ENCODE results near the gene OR10R2. TPM values are rescaled to one million over a fixed set of nuclear protein-coding genes. Genes with fewer than 3 reads are reported as not detected.

Gene OR10R2
- total RNA-seq, 1 donor from 2014 or later: not detected

DNA sequence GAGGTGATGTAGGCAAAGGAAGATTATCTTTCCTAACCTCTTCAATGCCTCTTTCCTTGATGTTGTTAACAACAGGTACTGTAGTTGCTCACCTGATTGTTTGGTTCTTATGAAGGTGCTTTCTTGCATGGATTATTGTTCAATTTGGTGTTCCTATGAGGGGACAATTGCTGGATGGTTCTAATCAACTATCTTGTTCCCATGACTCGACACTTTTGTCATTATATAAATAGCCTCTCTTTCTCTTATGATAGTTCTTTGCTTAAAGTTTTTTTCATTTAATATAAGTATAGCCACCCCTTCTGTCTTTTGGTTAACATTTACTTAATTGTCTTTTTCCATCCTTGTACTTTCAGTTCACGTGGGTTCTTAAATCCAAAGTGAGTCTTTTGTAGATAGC lies 35.5 kb downstream of the OR10R2 start:
- peaks cover 1% of the 10 kb centered on the region for H3K9me3 Mint-ChIP-seq (ENCODE audit: low read depth)
- no peak overlapping the region for H3K27ac Mint-ChIP-seq
- H3K4me1 Mint-ChIP-seq (ENCODE audit: low read depth): no peaks in the 10 kb centered on the region
- no peaks in the 10 kb centered on the region for H3K27me3 Mint-ChIP-seq
- H3K36me3 Mint-ChIP-seq (ENCODE audit: insufficient read depth): no peaks in the 10 kb centered on the region
- H3K4me3 Mint-ChIP-seq (ENCODE audit: low read depth): no peak overlapping the region
- TF ChIP-seq, protein P1, sequence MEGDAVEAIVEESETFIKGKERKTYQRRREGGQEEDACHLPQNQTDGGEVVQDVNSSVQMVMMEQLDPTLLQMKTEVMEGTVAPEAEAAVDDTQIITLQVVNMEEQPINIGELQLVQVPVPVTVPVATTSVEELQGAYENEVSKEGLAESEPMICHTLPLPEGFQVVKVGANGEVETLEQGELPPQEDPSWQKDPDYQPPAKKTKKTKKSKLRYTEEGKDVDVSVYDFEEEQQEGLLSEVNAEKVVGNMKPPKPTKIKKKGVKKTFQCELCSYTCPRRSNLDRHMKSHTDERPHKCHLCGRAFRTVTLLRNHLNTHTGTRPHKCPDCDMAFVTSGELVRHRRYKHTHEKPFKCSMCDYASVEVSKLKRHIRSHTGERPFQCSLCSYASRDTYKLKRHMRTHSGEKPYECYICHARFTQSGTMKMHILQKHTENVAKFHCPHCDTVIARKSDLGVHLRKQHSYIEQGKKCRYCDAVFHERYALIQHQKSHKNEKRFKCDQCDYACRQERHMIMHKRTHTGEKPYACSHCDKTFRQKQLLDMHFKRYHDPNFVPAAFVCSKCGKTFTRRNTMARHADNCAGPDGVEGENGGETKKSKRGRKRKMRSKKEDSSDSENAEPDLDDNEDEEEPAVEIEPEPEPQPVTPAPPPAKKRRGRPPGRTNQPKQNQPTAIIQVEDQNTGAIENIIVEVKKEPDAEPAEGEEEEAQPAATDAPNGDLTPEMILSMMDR (IDR thresholded peaks at IDR 0.05; ENCODE audit: unreplicated experiment): no peak
- no peak for DNase-seq (ENCODE audit: low spot score, unreplicated experiment)

DNA sequence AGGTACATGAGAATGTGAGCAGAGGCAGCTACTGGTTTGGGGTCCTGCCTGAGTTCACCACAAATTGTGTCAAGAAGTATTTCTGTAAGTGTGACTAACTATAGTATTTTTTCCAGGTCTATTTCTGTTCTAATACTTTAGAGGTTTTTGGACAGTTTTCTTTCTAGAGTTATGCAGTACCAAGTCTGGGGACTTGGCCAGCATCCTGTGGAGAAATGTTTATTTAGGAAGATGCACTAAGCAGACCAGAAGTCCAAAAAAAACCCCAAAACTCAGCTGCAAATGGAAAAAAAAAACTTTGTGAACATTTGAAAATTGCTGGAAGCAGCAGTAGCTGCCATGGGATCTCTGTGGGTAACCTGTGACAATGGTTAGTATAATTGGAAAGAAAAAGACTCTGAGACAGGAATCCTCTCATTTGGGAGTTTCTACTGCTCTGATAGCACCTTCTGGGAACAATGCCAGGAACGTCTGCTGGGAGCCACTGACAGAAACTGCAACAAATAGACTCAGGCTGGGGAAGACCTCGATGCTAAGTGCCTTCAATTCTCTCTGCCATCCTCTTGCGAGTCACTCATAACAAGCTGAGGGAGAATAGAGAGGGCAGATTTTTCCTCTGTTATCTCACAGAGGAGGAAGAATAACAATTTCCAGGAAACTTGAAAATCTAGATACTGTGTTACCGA lies 37.6 kb downstream of the OR10R2 start:
- H3K27me3 Mint-ChIP-seq: no peaks in the 10 kb centered on the region
- H3K9me3 Mint-ChIP-seq (ENCODE audit: low read depth): no peaks in the 10 kb centered on the region
- no peak overlapping the region for H3K27ac Mint-ChIP-seq
- no peaks in the 10 kb centered on the region for H3K4me1 Mint-ChIP-seq (ENCODE audit: low read depth)
- DNase-seq (ENCODE audit: low spot score, unreplicated experiment): no peak
- no peak overlapping the region for H3K4me3 Mint-ChIP-seq (ENCODE audit: low read depth)
- TF ChIP-seq, protein P1 (IDR thresholded peaks at IDR 0.05; ENCODE audit: unreplicated experiment): no peak
- no peaks in the 10 kb centered on the region for H3K36me3 Mint-ChIP-seq (ENCODE audit: insufficient read depth)

DNA sequence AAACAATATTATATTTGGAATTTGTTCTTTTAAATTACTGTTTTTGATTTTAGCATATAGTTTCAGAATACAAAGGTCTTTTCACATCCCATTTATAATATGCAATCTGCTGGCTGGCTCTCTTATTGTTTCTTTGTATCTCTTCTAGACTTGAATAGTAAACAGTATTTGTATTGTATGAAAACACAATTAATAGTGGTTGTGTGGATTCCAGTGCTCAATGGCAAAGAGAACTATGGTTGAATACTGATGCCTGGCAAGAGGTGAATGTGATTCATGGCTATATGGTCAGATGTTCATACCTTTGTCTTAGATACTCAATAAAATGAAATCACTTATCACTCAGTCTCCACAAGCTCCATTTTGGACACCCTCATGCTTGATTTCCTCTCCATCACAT lies 44.9 kb downstream of the OR10R2 start:
- DNase-seq (ENCODE audit: low spot score, unreplicated experiment): no peak
- Mint-ChIP-seq H3K36me3 (ENCODE audit: insufficient read depth) (no peaks in the 10 kb centered on the region), H3K4me3 (ENCODE audit: low read depth) (no peak overlapping the region), H3K27ac (no peak overlapping the region), H3K4me1 (ENCODE audit: low read depth) (no peaks in the 10 kb centered on the region), H3K27me3 (no peaks in the 10 kb centered on the region), H3K9me3 (ENCODE audit: low read depth) (no peaks in the 10 kb centered on the region)
- TF ChIP-seq, protein P1 (IDR thresholded peaks at IDR 0.05; ENCODE audit: unreplicated experiment): no peak

DNA sequence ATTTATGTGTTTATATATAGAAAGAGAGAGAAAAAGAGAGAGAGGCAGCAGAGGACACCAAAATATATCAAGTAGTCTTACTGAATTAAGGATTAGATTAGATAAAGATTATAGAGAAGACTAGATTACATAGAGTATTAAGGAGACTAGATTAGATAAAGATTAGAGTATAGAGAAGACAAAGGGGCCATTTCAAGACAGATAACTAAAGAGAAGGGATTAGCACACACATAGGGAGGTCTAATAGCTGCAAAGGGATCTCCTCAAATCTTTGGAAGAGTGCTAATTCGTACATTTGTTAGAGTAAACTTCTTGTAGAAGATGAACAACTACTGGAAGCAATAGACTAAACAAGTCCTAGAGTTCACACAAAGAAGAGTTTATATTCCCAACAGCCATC lies 48.0 kb downstream of the OR10R2 start:
- TF ChIP-seq, protein P1 (IDR thresholded peaks at IDR 0.05; ENCODE audit: unreplicated experiment): no peak
- H3K4me1 Mint-ChIP-seq (ENCODE audit: low read depth): no peaks in the 10 kb centered on the region
- H3K27me3 Mint-ChIP-seq: no peaks in the 10 kb centered on the region
- H3K27ac Mint-ChIP-seq: no peak overlapping the region
- no peaks in the 10 kb centered on the region for H3K36me3 Mint-ChIP-seq (ENCODE audit: insufficient read depth)
- DNase-seq (ENCODE audit: low spot score, unreplicated experiment): no peak
- H3K4me3 Mint-ChIP-seq (ENCODE audit: low read depth): no peak overlapping the region
- peaks cover 3% of the 10 kb centered on the region for H3K9me3 Mint-ChIP-seq (ENCODE audit: low read depth)

DNA sequence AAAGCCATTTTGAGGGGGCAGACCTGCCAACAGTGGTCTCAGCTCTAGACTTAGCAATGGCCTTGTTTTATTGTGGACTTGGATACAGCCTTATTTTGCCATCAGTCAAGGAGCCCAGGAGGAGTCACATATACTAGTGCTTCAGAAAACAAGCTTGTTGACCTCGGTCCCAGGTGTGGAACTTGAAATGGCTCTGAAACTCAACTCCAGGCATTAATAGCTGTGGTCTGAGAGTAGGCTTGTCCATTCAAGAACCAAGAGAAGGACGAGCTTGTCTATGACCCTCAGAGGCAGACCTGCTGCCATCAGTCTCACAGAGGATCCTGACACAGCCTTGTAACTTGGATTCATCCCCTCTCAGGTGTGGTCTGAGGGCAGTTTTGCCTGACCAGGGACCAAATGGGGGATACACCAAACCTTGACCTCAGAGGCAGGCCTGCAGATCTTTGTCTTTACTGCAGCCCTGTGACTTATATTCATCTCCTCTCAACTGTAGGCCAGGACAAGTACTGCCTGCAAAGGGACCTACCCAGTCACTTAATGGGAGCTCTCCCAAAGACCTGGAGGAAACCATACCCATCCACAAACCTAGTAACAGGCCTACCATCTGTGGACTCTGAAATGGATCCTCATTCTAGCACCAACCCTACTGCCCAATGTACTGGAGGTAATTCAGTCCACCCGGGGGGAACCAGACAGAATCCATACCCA lies 49.1 kb downstream of the OR10R2 start:
- H3K4me3 Mint-ChIP-seq (ENCODE audit: low read depth): no peak overlapping the region
- H3K27ac Mint-ChIP-seq: no peak overlapping the region
- no peaks in the 10 kb centered on the region for H3K36me3 Mint-ChIP-seq (ENCODE audit: insufficient read depth)
- DNase-seq (ENCODE audit: low spot score, unreplicated experiment): no peak
- H3K27me3 Mint-ChIP-seq: no peaks in the 10 kb centered on the region
- TF ChIP-seq, protein P1 (IDR thresholded peaks at IDR 0.05; ENCODE audit: unreplicated experiment): no peak
- H3K4me1 Mint-ChIP-seq (ENCODE audit: low read depth): no peaks in the 10 kb centered on the region
- H3K9me3 Mint-ChIP-seq (ENCODE audit: low read depth): peaks cover 3% of the 10 kb centered on the region
